HCT116 (cell line): Measurements from ENCODE around the gene DAPK2. TPM values are rescaled to one million over a fixed set of nuclear protein-coding genes. Genes with fewer than 3 reads are reported as not detected.

Experiments used
- ATAC-seq: fragments of 200-7000 bp; cut with Tn5 transposase; 2 replicates; pipeline ENCODE4 v1.9.1; 2020; ENCODE audit warnings: mild to moderate bottlenecking, moderate library complexity
- BruUV-seq: library from RNA; stranded (reverse); fragments of 400-500 nt; replicated peaks from 2 replicates; lab custom pipeline; 2021; lab: Mats Ljungman, UMichigan
- CTCF ChIA-PET: fragments of 300-600 bp; sonication (Branson Sonifier 250); formaldehyde crosslinking; loops from one replicate; lab custom pipeline; 2021; ENCODE audit warnings: antibody characterized with exemption; lab: Charles Lee
- POLR2A ChIA-PET: fragments of 300-600, 350-600 bp; sonication (Branson Sonifier 250); formaldehyde crosslinking; loops from one replicate; lab custom pipeline; 2021; ENCODE audit warnings: antibody characterized with exemption; lab: Charles Lee
- RAD21 ChIA-PET, 2 experiments: fragments of 300-600 bp; sonication (Branson Sonifier 250); formaldehyde crosslinking; loops; one replicate each; lab custom pipeline; 2023; ENCODE audit warnings: low total read pairs in 2 of 2; ENCODE audit not compliant: uncharacterized antibody in 2 of 2, unreplicated experiment in 2 of 2, low non-redundant PET in 1 of 2; lab: Charles Lee
- DNase-seq: peaks from one replicate; pipeline ENCODE4 v3.0.0-alpha.2; 2010; ENCODE audit warnings: low read depth, low spot score
- H2AFZ ChIP-seq: fragments of 200-600 bp; shearing (Covaris generic), sonication (generic); 2 replicates; pipeline ENCODE4 v1.6.1; 2017; ENCODE audit warnings: low read depth, mixed run types, mixed read lengths, antibody characterized with exemption, low read length; ENCODE audit not compliant: poor library complexity, severe bottlenecking
- H3K27ac ChIP-seq: 2 replicates; pipeline ENCODE4 v1.5.1; 2012; ENCODE audit warnings: low read depth, low read length
- H3K27me3 ChIP-seq: fragments of 200-600 bp; sonication (generic); 2 replicates; pipeline ENCODE4 v1.6.1; 2016; ENCODE audit warnings: mixed run types, low read length, mixed read lengths; ENCODE audit not compliant: insufficient read depth
- H3K36me3 ChIP-seq, 2 experiments: fragments of 200-500 bp in 1 of 2; fragments of 200-600 bp in 1 of 2; sonication (Bioruptor generic) in 1 of 2; sonication (generic) in 1 of 2; 2 replicates each; pipeline versions ENCODE4 v1.5.1 to v1.6.1; 2014 to 2016; ENCODE audit warnings: low read length in 2 of 2, inconsistent platforms in 1 of 2, mixed read lengths in 1 of 2, mixed run types in 1 of 2; ENCODE audit not compliant: insufficient read depth in 2 of 2, control insufficient read depth in 1 of 2
- H3K4me1 ChIP-seq, 2 experiments: fragments of 200-600 bp in 1 of 2; sonication (generic) in 1 of 2; 2 replicates each; pipeline versions ENCODE4 v1.5.1 to v1.6.1; 2012 to 2017; ENCODE audit warnings: low read length in 2 of 2, inconsistent platforms in 1 of 2, mild to moderate bottlenecking in 1 of 2, mixed read lengths in 1 of 2, mixed run types in 1 of 2, moderate library complexity in 1 of 2; ENCODE audit not compliant: insufficient read depth in 2 of 2, control insufficient read depth in 1 of 2
- H3K4me2 ChIP-seq: fragments of 200-600 bp; sonication (generic); 2 replicates; pipeline ENCODE4 v1.6.1; 2017; ENCODE audit warnings: mixed run types, low read length, mixed read lengths
- H3K4me3 ChIP-seq, 2 experiments: fragments of 200-600 bp in 1 of 2; sonication (generic) in 1 of 2; replicated peaks in 1 of 2; 2 replicates each; pipeline ENCODE4 v1.5.1; 2011 to 2016; ENCODE audit warnings: low read length in 2 of 2, control low read depth in 1 of 2, low read depth in 1 of 2, mild to moderate bottlenecking in 1 of 2, mixed read lengths in 1 of 2, mixed run types in 1 of 2
- H3K79me2 ChIP-seq: fragments of 200-600 bp; sonication (generic); 2 replicates; pipeline ENCODE4 v1.6.1; 2017; ENCODE audit warnings: mild to moderate bottlenecking, mixed run types, low read length, moderate library complexity, mixed read lengths; ENCODE audit not compliant: insufficient read depth
- H3K9ac ChIP-seq: fragments of 200-600 bp; sonication (generic); 2 replicates; pipeline ENCODE4 v1.6.1; 2016; ENCODE audit warnings: low read length, mixed read lengths
- H3K9me2 ChIP-seq: fragments of 200-600 bp; sonication (generic), shearing (Covaris generic); 2 replicates; pipeline ENCODE4 v1.6.1; 2017; ENCODE audit warnings: mixed run types, mild to moderate bottlenecking, moderate library complexity; ENCODE audit not compliant: insufficient read depth
- H3K9me3 ChIP-seq, 2 experiments: fragments of 200-500 bp in 1 of 2; fragments of 200-600 bp in 1 of 2; sonication (Bioruptor generic) in 1 of 2; sonication (generic) in 1 of 2; 2 replicates each; pipeline ENCODE4 v1.6.1; 2014 to 2017; ENCODE audit warnings: low read length in 2 of 2, mixed read lengths in 2 of 2, inconsistent platforms in 1 of 2, low read depth in 1 of 2, mild to moderate bottlenecking in 1 of 2, mixed run types in 1 of 2, moderate library complexity in 1 of 2; ENCODE audit not compliant: control insufficient read depth in 1 of 2, insufficient read depth in 1 of 2
- H4K20me1 ChIP-seq: fragments of 200-600 bp; sonication (generic), shearing (Covaris generic); 2 replicates; pipeline ENCODE4 v1.6.1; 2017; ENCODE audit warnings: mixed run types, mild to moderate bottlenecking, moderate library complexity; ENCODE audit not compliant: insufficient read depth
- CEBPB ChIP-seq: IDR thresholded peaks from 2 replicates; pipeline ENCODE4 v1.6.1; 2012; ENCODE audit warnings: low read depth
- CTCF ChIP-seq, 3 experiments: fragments of 200-600 bp in 1 of 3; sonication (generic) in 1 of 3; IDR thresholded peaks in 2 of 3; conservative IDR thresholded peaks in 1 of 3; 2 replicates each; pipeline ENCODE4 v1.5.1; 2012 to 2017; ENCODE audit warnings: low read depth in 2 of 3, low read length in 2 of 3, antibody characterized with exemption in 1 of 3, borderline replicate concordance in 1 of 3, control low read depth in 1 of 3, mild to moderate bottlenecking in 1 of 3, mixed read lengths in 1 of 3, mixed run types in 1 of 3, moderate library complexity in 1 of 3; ENCODE audit not compliant: insufficient read depth in 1 of 3
- EZH2 ChIP-seq: fragments of 200-600 bp; sonication (generic); IDR thresholded peaks from 2 replicates; pipeline ENCODE4 v1.6.1; 2017; ENCODE audit warnings: antibody characterized with exemption, mixed run types
- EZH2phosphoT487 ChIP-seq: fragments of 200-600 bp; IDR thresholded peaks from 2 replicates; pipeline ENCODE4 v1.6.1; 2018; ENCODE audit warnings: antibody characterized with exemption, borderline replicate concordance
- SIN3A ChIP-seq: IDR thresholded peaks from 2 replicates; pipeline ENCODE4 v1.6.1; 2012; ENCODE audit warnings: low read depth
- intact Hi-C: fragments of 100-400 bp; cut with micrococcal nuclease; formaldehyde crosslinking; loops from 2 replicates; pipeline ENCODE4 v1.10.0; 2022
- total RNA-seq: library from RNA; stranded (reverse); gene quantifications from one replicate; pipeline ENCODE4 v1.2.1, GENCODE V29; 2021; ENCODE audit not compliant: unreplicated experiment

DAPK2 gene
- total RNA-seq, 1 experiment from 2014 or later: 4.8 TPM

GRCh38 chr15:63872759-63873510, 173.3 kb downstream of the DAPK2 start:
- Histone ChIP-seq H3K9ac (no peak overlapping the region), H3K9me3 (no peaks in the 10 kb centered on the region), H3K79me2 (no peaks in the 10 kb centered on the region), H3K4me2 (0 out of 2 replicates have a peak overlapping the region, but pooled peaks have one; percentile 2), H3K36me3 (no peaks in the 10 kb centered on the region), H3K27ac (no peak overlapping the region), H3K4me3 (no peak overlapping the region), H3K27me3 (0 out of 2 replicates have a peak, but pooled peaks cover 3% of the 10 kb centered on the region), H3K4me1 (peaks cover 15 to 47% of the 10 kb centered on the region in 2 experiments), H2AFZ (no peak overlapping the region), H4K20me1 (no peaks in the 10 kb centered on the region), H3K9me2 (no peaks in the 10 kb centered on the region)
- TF ChIP-seq EZH2phosphoT487: no peak
- TF ChIP-seq EZH2: no peak
- no peak for TF ChIP-seq CEBPB
- TF ChIP-seq CTCF (IDR thresholded peaks at IDR 0.05 in 2 of 3, conservative IDR thresholded peaks at IDR 0.05 in 1 of 3; ENCODE audit: borderline replicate concordance in 1 of 3, insufficient read depth in 1 of 3, low read depth in 2 of 3, low read length in 2 of 3): no peak
- TF ChIP-seq SIN3A: no peak
- ChIA-PET RAD21 (no interaction called here), POLR2A (interaction anchor here (1.0 kb wide), 1 partner anchor 13 kb away, joined by 3 read pairs; no protein-coding TSS in a partner anchor), CTCF (no interaction called here)
- no TSS peak for BruUV-seq
- intact Hi-C loops: no loop called here
- ATAC-seq: no peak
- DNase-seq: no peak
